ENCODE data around the gene NUP50. TPM values are rescaled to one million over a fixed set of nuclear protein-coding genes. Genes with fewer than 3 reads are reported as not detected.
A peak's percentile ranks its signal among the peaks of the same experiment; 100 is the strongest.

NUP50 gene
- polyA plus RNA-seq, 1 donor (not counting 4 experiments of a cell fraction or from before 2014, with no cell fraction given): 28.1 TPM

DNA sequence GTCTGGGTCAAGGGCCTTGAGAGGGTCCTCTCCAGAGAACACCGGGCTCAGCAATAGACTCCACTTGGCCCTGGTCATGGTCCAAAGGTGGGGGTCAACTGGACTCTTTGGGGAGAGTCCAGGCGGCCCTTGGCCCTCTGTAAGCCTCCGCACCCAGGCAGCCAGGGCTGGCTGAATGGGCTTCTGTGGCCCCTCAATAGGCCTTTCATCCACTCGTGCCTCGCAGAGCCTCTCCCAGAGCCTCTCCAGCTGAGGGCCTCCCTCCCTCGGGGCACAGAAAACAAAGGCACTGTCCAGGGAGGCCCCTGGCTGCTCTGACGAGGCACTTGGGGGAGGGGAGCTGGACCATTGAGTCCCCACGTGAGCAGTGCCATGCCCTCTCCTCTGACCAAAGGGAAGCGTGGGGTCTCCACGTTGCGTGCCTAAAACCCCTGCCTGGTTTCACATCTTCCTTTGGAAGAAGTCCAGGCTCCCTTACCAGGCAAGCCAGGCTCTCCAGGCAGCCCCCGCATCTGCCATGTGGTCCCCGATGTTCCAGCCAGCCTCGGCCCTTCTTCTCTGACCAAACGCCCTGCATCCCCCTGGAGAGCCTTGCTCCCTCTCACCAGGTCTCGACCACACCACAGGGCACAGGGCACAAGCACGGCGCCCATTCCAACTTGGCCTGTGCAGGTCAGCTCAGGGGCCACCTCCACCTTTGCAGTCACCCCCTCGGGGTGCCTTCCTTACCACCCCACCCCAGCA lies 61.4 kb downstream of the NUP50 start:
- Histone ChIP-seq H3K36me3 (ENCODE audit: control insufficient read depth in 2 of 2, extremely low read depth in 1 of 2, insufficient read depth in 2 of 2, low read length in 2 of 2) (peaks cover 13 to 18% of the 10 kb centered on the region in 2 experiments), H3K4me3 (ENCODE audit: control insufficient read depth in 2 of 3, extremely low read depth in 1 of 3, insufficient read depth in 2 of 3, low read depth in 1 of 3, low read length in 3 of 3) (no peak overlapping the region), H2AFZ (ENCODE audit: control insufficient read depth, low read length) (no peak overlapping the region), H3K9ac (ENCODE audit: control insufficient read depth, extremely low read depth, insufficient read depth, low read length) (no peak overlapping the region), H3K9me1 (ENCODE audit: control insufficient read depth, extremely low read depth, insufficient read depth, low read length) (peaks cover 4% of the 10 kb centered on the region), H4K20me1 (ENCODE audit: control insufficient read depth, extremely low read depth, insufficient read depth, low read length) (peaks cover 3% of the 10 kb centered on the region), H3K27me3 (ENCODE audit: control insufficient read depth, extremely low read depth, insufficient read depth, low read length) (no peaks in the 10 kb centered on the region), H3K9me3 (ENCODE audit: control insufficient read depth, low read depth, low read length) (no peaks in the 10 kb centered on the region), H3K79me2 (ENCODE audit: control insufficient read depth, insufficient read depth, low read length) (peaks cover 85% of the 10 kb centered on the region), H3K27ac (ENCODE audit: control insufficient read depth, insufficient read depth, low read length) (no peak overlapping the region), H3K4me1 (ENCODE audit: control insufficient read depth, extremely low read depth, insufficient read depth, low read length) (peaks cover 19% of the 10 kb centered on the region), H3K4me2 (ENCODE audit: control insufficient read depth, extremely low read depth, insufficient read depth, low read depth, low read length) (no peak overlapping the region)
- no peak for DNase-seq (ENCODE audit: low read depth, low spot score)
- no peak for FAIRE-seq
- TF ChIP-seq, protein P1, sequence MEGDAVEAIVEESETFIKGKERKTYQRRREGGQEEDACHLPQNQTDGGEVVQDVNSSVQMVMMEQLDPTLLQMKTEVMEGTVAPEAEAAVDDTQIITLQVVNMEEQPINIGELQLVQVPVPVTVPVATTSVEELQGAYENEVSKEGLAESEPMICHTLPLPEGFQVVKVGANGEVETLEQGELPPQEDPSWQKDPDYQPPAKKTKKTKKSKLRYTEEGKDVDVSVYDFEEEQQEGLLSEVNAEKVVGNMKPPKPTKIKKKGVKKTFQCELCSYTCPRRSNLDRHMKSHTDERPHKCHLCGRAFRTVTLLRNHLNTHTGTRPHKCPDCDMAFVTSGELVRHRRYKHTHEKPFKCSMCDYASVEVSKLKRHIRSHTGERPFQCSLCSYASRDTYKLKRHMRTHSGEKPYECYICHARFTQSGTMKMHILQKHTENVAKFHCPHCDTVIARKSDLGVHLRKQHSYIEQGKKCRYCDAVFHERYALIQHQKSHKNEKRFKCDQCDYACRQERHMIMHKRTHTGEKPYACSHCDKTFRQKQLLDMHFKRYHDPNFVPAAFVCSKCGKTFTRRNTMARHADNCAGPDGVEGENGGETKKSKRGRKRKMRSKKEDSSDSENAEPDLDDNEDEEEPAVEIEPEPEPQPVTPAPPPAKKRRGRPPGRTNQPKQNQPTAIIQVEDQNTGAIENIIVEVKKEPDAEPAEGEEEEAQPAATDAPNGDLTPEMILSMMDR (optimal IDR thresholded peaks at IDR 0.05 in 1 of 3, IDR thresholded peaks at IDR 0.05 in 1 of 3, conservative IDR thresholded peaks at IDR 0.05 in 1 of 3; ENCODE audit: extremely low read depth in 1 of 3, insufficient read depth in 2 of 3, low read length in 3 of 3): no peak
- TF ChIP-seq EZH2 (IDR thresholded peaks at IDR 0.05; ENCODE audit: low read length): no peak
- dilution Hi-C loops (cut with MboI; ENCODE audit: extremely low pct_ligation_motif_present, low sequenced_read_pairs): no loop called here

DNA sequence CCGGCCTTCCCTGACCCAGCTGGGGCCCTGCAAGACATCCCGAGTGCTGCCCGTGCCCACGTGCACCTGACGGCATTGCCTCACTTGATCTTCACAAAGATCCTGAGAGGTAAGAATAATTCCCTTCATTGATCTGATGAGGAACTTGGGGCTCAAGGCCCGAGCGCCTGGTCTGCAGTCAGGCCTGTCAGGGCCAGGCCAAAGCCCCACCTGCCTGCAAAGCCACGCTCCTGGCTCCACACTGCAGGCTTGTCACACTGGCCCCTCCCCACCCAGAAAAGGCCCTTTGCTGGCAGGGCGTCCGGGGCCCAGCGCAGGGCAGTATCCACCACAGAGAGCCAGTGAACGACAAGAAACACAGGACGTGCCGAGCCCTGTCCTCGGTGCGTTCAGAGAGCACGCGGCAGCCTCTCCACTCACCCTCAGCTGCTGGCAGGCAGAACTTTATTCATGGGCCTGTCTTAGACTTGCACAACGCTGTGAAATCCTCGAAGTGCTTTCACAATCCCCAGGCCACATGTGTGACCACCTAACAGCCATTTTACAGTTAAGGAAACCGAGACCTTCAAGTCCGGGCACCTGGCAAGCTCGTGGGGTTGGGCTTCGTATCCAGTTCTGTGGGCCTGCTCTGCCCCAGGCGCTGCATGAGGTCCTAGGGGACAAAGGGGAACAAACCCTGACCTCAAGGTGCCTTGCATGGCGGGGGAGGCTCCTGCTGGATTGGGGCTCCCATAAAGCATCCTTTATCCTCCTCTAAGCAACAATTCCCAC lies 62.2 kb downstream of the NUP50 start:
- peak overlapping the region; percentile 53 for H3K27ac ChIP-seq (ENCODE audit: control insufficient read depth, insufficient read depth, low read length)
- no peak overlapping the region for H3K9ac ChIP-seq (ENCODE audit: control insufficient read depth, extremely low read depth, insufficient read depth, low read length)
- no peaks in the 10 kb centered on the region for H3K9me3 ChIP-seq (ENCODE audit: control insufficient read depth, low read depth, low read length)
- FAIRE-seq (peak; percentile 57), DNase-seq (ENCODE audit: low read depth, low spot score) (no peak)
- peaks cover 4% of the 10 kb centered on the region for H3K9me1 ChIP-seq (ENCODE audit: control insufficient read depth, extremely low read depth, insufficient read depth, low read length)
- peaks cover 14 to 18% of the 10 kb centered on the region in 2 experiments for H3K36me3 ChIP-seq (ENCODE audit: control insufficient read depth in 2 of 2, extremely low read depth in 1 of 2, insufficient read depth in 2 of 2, low read length in 2 of 2)
- H3K79me2 ChIP-seq (ENCODE audit: control insufficient read depth, insufficient read depth, low read length): peaks cover 84% of the 10 kb centered on the region
- H3K4me2 ChIP-seq (ENCODE audit: control insufficient read depth, extremely low read depth, insufficient read depth, low read depth, low read length): no peak overlapping the region
- dilution Hi-C loops (cut with MboI; ENCODE audit: extremely low pct_ligation_motif_present, low sequenced_read_pairs): no loop called here
- no peak overlapping the region for H2AFZ ChIP-seq (ENCODE audit: control insufficient read depth, low read length)
- no peaks in the 10 kb centered on the region for H4K20me1 ChIP-seq (ENCODE audit: control insufficient read depth, extremely low read depth, insufficient read depth, low read length)
- peaks cover 26% of the 10 kb centered on the region for H3K4me1 ChIP-seq (ENCODE audit: control insufficient read depth, extremely low read depth, insufficient read depth, low read length)
- no peaks in the 10 kb centered on the region for H3K27me3 ChIP-seq (ENCODE audit: control insufficient read depth, extremely low read depth, insufficient read depth, low read length)
- no peak for TF ChIP-seq EZH2 (IDR thresholded peaks at IDR 0.05; ENCODE audit: low read length)
- TF ChIP-seq, protein P1 (optimal IDR thresholded peaks at IDR 0.05 in 1 of 3, IDR thresholded peaks at IDR 0.05 in 1 of 3, conservative IDR thresholded peaks at IDR 0.05 in 1 of 3; ENCODE audit: extremely low read depth in 1 of 3, insufficient read depth in 2 of 3, low read length in 3 of 3): no peak
- H3K4me3 ChIP-seq (ENCODE audit: control insufficient read depth in 2 of 3, extremely low read depth in 1 of 3, insufficient read depth in 2 of 3, low read depth in 1 of 3, low read length in 3 of 3): no peak overlapping the region
